HG03354 (cell line): ENCODE results near the gene MITF.
"Not testable (repeated sequence)": the region's sequence is repeated elsewhere in the genome, so short reads cannot be mapped to it uniquely, and the experiment has no call there.

ENCODE experiments used
- ATAC-seq: cut with Tn5 transposase; IDR thresholded peaks from one replicate; pipeline ENCODE4 v1.9.1; 2021; ENCODE audit warnings: mild to moderate bottlenecking; ENCODE audit not compliant: unreplicated experiment, poor library complexity, severe bottlenecking

Gene MITF

GRCh38 chr3:69777582-69777967, 38.3 kb downstream of the MITF start:
- no peak for ATAC-seq

- ATAC-seq, result no peak
Observed at GRCh38 chr3:69781593-69781992, 42.3 kb downstream of the MITF start.

DNA sequence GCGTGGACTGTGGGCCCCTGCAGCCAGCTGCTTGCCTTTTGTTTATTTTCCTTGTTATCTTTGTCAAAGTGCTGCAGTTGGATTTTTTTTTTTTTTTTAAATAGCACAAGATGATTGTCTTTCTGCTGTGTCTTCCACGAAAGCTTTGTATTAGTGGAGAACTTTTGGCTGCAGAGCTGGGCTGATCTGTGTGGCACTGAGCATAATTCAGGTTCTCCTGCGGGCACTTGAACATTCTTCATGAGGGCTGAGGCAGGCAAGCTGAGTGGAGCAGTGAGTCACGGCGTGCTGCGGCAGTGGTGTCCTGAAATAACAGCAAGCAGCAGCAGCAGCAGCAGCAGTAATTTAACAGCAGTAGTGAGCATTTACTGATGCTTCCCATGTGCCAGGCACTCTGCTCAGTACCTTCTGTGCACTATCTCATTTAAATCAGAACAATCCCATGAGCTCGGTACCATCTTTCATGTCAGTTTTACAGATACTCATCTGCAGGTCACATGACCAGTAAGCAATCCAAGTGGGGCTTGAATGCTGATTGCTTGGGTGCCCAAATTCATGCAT, 45.8 kb downstream of the MITF start:
- ATAC-seq, result no peak

DNA sequence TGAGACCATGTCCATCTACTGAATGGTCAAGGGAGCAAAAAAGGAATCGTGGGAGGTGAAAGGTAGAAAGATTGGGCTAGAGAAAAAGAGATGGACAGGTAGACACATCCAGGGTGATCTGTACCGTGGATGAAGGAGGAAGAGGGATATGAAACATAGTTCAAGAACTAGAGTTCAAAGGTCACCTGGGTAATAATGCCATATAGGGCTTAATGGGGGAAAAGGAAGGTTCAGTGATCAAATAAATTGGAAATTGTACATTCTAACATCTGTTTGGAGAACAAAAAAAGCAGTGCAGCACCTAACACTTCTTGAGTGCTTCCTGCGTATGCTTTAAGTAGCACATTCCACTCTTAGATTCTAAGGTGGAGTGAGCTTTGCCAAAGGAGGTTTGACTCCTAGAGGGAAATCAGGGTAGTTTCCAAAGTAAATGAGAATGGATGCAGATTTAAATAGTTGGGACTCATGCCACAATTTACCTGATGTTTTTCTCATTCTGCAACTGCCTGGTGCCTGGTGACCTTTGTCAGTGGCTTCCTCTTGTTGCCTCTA, 46.6 kb downstream of the MITF start:
- ATAC-seq, result no peak

DNA sequence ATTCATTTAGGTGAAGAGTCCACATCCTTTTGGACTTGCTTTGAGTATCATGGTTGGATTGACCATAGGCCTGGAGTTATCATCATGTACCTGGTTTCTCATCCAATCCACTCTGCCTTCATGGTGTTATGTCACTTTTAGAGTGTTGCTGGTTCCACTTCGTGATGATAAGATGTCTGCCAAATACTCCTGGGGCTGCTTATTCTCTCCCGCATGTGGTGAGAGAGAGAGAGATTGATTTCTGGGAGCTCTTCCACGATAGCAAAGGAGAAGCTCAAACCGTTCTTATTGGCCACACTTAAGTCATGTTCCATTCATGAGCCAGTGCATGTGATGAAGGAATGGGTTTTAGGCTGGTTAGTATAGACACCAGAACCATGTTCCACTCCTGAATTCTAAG, 47.6 kb downstream of the MITF start:
- no peak for ATAC-seq

DNA sequence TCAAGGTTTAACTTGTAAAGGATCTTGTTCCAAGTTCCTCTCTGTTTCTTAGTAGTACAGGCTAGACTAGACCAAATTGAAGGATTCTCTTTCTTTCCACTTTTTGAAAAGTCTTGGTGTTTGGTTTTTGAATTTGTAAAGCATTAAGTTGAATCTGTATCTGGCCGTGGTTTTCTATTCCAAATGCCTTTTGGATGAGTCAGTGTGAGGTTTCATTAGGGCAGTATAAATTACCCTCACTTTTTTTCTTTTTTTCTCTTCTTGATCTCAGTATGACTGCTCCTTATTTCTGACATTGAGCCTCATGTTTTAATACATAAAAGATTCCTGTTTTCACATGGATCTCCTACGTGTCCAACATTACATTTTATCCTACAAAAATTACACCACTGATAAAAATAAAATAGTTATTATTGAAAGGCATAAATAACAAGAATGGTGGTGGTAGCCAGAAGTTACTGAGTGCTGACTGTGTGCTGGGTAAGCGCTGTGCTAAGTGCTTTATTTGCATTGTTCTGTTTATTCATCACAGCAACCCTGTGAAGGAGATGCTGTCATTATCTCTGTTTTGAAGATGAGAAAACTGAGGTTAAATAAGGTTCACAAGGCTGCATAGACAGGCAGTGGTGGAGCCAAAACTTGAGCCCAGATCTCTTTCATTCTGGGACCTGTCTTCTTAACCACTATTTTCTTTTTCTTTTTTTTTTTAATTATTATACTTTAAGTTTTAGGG, 48.3 kb downstream of the MITF start:
- no peak for ATAC-seq

DNA sequence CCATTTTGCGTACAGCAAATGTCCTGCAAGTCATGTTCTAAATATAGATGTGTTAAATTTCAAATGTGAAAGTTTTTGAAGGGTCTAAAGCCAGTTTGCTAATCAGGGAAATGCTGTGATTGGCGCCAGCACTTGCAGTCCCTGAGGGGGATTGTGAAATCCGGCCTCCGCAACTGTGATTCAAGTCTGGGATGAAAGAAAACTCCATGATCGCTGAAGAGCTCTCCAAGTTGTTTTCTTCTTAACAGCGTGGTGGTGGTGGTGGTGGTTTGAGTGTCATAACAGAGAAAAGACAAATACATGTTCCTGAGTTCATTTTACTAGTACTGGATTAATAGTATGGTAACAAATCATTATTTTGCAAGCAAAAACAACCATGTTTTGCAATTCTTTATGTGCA, 51.8 kb downstream of the MITF start:
- ATAC-seq, result no peak

- no peak for ATAC-seq
Observed at GRCh38 chr3:69791919-69792399, 52.7 kb downstream of the MITF start.

GRCh38 chr3:69796126-69796525, 56.9 kb downstream of the MITF start:
- not testable (repeated sequence) for ATAC-seq

DNA sequence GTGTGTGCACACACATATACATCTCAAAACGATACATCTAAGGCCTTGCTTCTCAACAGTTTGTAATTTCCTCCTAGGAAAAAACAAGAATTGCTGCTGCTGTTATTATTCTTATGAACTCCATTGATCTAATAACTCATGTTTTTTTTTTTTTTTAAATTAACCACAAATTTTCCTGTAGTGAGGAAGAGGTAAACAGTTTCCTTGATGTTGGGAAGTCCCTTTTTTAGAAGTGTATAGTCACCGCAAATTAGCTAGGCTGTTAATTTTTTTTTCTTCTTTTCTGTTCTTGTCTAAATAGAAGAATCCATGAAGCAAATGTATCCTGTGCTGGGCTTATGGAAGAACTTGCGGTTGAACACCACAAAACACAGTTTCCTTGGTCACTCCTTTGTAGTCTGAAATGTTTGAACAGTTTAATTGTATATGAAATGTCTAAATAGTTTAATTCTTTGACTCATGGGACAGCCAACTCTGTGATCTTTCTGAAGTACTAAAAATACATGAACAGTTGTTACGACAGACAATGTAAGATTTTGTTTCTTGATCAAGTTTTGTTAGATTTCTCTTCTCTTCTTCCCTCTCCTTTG, 64.5 kb downstream of the MITF start:
- ATAC-seq, result no peak

- ATAC-seq, result no peak
Observed at GRCh38 chr3:69805491-69805890, 66.2 kb downstream of the MITF start.

GRCh38 chr3:69806735-69807438, 67.6 kb downstream of the MITF start:
- ATAC-seq, result no peak

GRCh38 chr3:69807674-69808073, 68.4 kb downstream of the MITF start:
- ATAC-seq, result no peak

DNA sequence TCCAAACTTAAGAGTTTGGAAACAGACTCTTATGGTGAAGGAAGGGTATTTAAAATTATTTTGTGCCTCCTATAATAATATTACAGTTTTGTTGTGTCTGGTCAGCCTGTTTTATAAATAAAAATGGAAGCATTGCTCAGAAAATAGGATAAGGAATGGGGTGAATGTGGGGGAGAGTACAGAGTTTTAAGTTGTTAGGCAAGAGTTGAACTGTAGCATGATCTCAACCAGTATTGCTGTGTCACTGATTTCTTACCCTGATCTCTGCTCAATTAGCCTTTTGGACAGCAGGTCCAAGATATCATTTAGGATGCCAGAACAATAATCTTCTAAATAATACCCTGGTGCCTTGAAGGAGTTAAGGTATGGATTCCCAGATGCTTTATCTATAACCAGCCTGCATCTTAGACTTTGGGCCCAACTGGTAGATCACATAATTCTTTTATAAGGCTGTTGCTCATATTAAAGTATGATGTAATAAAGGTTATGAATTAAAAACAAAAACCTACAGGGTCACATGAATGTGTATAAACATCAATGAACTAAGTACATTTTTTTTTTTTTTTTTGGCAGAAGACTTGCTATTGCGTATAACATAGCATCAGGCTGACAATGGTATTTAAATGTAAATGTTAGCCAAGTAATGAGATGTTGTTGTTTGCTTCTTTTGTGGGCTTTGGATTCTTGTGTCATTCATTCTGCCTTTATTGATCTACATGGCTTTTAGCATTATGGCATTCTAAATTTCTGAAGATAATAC, 70.0 kb downstream of the MITF start:
- ATAC-seq, result no peak

DNA sequence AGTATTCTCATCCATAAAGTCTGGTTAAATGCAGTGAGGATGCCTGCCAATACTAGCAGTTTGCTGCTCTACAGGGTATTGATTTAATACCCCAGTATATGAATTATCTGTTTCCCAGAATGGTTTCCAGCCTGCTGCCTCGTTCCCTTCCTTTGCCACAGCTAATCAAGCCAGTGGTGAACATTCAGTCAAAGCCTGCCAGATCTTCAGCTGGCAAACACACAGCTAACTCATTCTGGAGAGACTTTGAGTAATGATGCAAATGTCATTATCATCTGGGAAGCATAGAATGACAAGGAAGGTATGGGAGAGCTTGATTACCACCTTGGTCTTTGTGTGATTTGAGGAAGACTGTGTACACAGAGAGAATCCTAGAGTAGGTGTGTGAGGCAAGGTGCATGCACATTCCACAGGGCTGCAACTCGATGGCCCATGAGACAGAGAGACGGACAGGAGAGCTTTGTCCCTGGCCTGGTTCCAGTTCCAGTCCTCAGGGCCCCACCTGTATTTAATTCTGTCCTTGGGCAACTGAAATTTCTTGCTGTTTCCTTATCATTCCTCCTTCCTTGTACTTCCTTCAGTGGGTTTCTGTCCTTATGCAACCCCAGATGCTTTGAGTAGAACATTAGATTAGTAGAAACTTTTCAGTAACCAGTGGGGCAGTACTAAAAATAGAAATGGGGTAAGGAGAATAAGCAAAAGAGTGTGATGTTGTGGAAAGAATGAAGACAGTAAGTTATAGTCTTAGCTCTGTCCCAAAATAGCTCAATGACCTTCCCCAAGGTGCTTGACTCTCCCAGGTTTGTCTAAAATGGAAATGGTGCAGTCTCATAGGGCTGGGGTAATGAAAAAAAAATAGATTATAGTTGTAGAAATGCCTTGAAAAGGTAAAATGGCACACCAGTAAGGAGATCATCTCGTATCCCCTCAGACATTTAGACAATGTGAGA, 72.5 kb downstream of the MITF start:
- ATAC-seq, result no peak

DNA sequence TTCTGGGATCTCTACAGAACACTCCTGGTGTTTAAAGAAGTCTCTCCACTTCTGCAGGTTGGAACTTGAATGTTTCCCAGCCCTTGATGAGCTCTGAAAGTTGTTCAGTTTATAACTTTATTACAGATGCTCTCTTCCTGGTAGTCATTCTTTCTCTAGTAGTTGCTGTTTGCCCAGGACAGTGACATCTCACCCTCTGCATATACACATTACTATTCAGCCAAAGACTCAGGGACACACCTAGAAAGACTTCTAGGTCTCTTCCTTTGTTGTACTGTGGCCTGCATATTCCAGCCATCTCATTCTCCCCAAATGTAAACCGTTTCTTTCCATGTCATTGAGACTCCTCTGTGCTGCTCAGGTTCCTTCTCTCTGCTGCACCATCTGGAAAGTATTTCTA, 76.7 kb downstream of the MITF start:
- ATAC-seq, result no peak

- ATAC-seq, result no peak
Observed at GRCh38 chr3:69817988-69818387, 78.7 kb downstream of the MITF start.

DNA sequence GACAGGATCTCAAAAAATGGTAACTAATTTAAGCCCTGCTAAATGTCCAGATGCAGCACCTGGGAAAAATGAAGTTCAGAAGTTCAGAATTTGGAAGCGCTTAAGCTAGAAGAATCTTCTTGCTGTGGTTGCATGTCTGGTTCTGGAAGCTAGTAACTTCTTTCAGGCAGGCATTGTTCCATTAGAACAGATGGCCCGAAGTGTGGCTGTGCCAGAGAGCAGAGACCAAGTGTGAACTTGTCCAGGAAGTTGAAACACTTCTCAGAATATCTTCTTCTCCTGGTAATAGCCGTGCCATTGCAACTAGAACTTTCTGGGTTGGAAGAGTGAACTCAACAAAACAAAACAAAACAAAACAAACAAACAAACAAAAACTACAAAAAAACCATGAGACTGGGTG, 80.0 kb downstream of the MITF start:
- ATAC-seq, result no peak

- ATAC-seq, result no peak
Observed at GRCh38 chr3:69821133-69821532, 81.9 kb downstream of the MITF start.
